ENCODE measurements around the gene PROKR2.

The PROKR2 gene

GRCh38 chr20:5316188-5317158 is at the start of gene PROKR2:
Gene PROKR2, minus strand, starts transcription at chr20:5316954. Its CDS starts 2,585 bp downstream, at chr20:5314369.
- TF ChIP-seq CTCF (conservative IDR thresholded peaks at IDR 0.05) = no peak
- no peak within 1 kb of the TSS for H3K27ac ChIP-seq

- no peak overlapping the region for H3K27ac ChIP-seq
- TF ChIP-seq CTCF (conservative IDR thresholded peaks at IDR 0.05) = no peak
Measured at GRCh38 chr20:5364997-5365597, 48.3 kb upstream of the PROKR2 start.

- TF ChIP-seq CTCF (conservative IDR thresholded peaks at IDR 0.05) = no peak
- H3K27ac ChIP-seq = no peak overlapping the region
Measured at GRCh38 chr20:5364136-5364821, 47.5 kb upstream of the PROKR2 start.

GRCh38 chr20:5362771-5363170 is 46.0 kb upstream of the PROKR2 start:
- TF ChIP-seq CTCF (conservative IDR thresholded peaks at IDR 0.05) = no peak
- H3K27ac ChIP-seq = no peak overlapping the region

- no peak for TF ChIP-seq CTCF (conservative IDR thresholded peaks at IDR 0.05)
- no peak overlapping the region for H3K27ac ChIP-seq
Measured at GRCh38 chr20:5361176-5361575, 44.4 kb upstream of the PROKR2 start.

GRCh38 chr20:5357946-5358345 is 41.2 kb upstream of the PROKR2 start:
- no peak for TF ChIP-seq CTCF (conservative IDR thresholded peaks at IDR 0.05)
- no peak overlapping the region for H3K27ac ChIP-seq

- no peak overlapping the region for H3K27ac ChIP-seq
- TF ChIP-seq CTCF (conservative IDR thresholded peaks at IDR 0.05) = no peak
Measured at GRCh38 chr20:5356941-5357340, 40.2 kb upstream of the PROKR2 start.
